Prostate gland (tissue), 2 donors: Measurements from ENCODE around the gene GDNF.

Experiments
- POLR2AphosphoS5 ChIP-seq: sonication (generic); formaldehyde crosslinking; IDR thresholded peaks from one replicate; pipeline ENCODE4 v1.6.1; 2017; ENCODE audit warnings: antibody characterized with exemption
- TF ChIP-seq, protein P1 (sequence below), 4 experiments: fragments of 200-600 bp in 2 of 4; fragments of 450-650 bp in 2 of 4; sonication (generic) in 2 of 4; IDR thresholded peaks; 1 replicate in 3 of 4; 2 replicates in 1 of 4; pipeline ENCODE4 v1.5.1; 2016 to 2019; ENCODE audit warnings: antibody characterized with exemption in 4 of 4, mild to moderate bottlenecking in 2 of 4, moderate library complexity in 2 of 4

DNA sequence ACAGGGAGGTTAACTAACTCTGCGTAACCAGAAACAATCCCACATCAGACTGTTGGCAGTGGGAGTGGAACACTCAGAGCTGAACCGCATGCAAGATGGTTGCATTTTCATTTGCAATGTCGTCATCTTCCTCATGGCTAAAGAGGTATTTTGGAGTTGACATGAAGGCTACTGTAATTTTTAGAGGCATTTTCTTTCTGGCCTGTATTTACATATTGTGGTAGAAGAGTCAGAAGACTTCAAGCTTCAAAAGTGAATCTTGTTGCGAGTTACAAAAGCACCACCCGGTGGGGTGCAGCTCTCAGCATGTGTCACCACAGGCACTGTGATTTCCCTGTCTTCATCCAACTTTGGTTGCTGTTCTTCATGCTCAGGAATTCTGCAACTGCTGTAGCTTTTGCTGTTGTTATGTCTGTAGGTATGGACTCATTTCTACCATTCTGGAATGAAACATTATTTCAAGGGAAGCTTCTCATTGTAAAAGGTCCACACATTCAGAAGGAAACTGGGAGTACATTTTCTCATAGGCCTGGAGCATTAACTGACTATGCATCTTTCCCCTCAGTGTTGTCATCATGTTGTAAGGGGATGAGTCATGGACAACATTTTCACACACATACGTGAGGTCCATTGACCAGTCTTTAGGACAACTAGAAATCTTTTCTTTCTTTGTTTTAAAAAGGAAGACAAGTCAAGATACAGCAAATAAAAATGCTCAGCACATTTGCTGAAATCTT, 35.4 kb upstream of the GDNF start:
- TF ChIP-seq, protein P1, sequence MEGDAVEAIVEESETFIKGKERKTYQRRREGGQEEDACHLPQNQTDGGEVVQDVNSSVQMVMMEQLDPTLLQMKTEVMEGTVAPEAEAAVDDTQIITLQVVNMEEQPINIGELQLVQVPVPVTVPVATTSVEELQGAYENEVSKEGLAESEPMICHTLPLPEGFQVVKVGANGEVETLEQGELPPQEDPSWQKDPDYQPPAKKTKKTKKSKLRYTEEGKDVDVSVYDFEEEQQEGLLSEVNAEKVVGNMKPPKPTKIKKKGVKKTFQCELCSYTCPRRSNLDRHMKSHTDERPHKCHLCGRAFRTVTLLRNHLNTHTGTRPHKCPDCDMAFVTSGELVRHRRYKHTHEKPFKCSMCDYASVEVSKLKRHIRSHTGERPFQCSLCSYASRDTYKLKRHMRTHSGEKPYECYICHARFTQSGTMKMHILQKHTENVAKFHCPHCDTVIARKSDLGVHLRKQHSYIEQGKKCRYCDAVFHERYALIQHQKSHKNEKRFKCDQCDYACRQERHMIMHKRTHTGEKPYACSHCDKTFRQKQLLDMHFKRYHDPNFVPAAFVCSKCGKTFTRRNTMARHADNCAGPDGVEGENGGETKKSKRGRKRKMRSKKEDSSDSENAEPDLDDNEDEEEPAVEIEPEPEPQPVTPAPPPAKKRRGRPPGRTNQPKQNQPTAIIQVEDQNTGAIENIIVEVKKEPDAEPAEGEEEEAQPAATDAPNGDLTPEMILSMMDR (IDR thresholded peaks at IDR 0.05): no peak
- TF ChIP-seq POLR2AphosphoS5: no peak
